RWPE2 (cell line): ENCODE data around the gene SHANK3.

ENCODE experiments used
- ATAC-seq: fragments of 200-7000 bp; cut with Tn5 transposase; 3 replicates; pipeline ENCODE4 v1.9.1; 2021; ENCODE audit warnings: low read depth
- DNase-seq: peaks from one replicate; pipeline ENCODE4 v3.0.0-alpha.2; 2020; ENCODE audit warnings: low spot score
- H3K27ac ChIP-seq: fragments of 450-650 bp; 2 replicates; pipeline ENCODE4 v1.5.1; 2017; ENCODE audit warnings: mild to moderate bottlenecking; ENCODE audit not compliant: poor library complexity, severe bottlenecking
- H3K27me3 ChIP-seq: fragments of 250-450 bp; sonication (Bioruptor Pico); 2 replicates; pipeline ENCODE4 v1.5.1; 2021; ENCODE audit warnings: mild to moderate bottlenecking, moderate library complexity; ENCODE audit not compliant: insufficient read depth, poor library complexity, severe bottlenecking
- H3K36me3 ChIP-seq: fragments of 250-450 bp; sonication (Bioruptor Pico); 2 replicates; pipeline ENCODE4 v1.5.1; 2020; ENCODE audit warnings: low read depth, mild to moderate bottlenecking, moderate library complexity
- H3K4me1 ChIP-seq: fragments of 250-450 bp; sonication (Bioruptor Pico); 2 replicates; pipeline ENCODE4 v1.5.1; 2021; ENCODE audit warnings: mild to moderate bottlenecking, moderate library complexity; ENCODE audit not compliant: insufficient read depth, poor library complexity, severe bottlenecking
- H3K4me3 ChIP-seq: fragments of 250-450 bp; sonication (Bioruptor Pico); 2 replicates; pipeline ENCODE4 v1.5.1; 2021; ENCODE audit warnings: mild to moderate bottlenecking, moderate library complexity; ENCODE audit not compliant: severe bottlenecking
- H3K9me3 ChIP-seq: fragments of 250-450 bp; sonication (Bioruptor Pico); 2 replicates; pipeline ENCODE4 v1.5.1; 2021; ENCODE audit warnings: mild to moderate bottlenecking, moderate library complexity; ENCODE audit not compliant: severe bottlenecking
- TF ChIP-seq, protein P1 (sequence below): fragments of 450-650 bp; IDR thresholded peaks from one replicate; pipeline ENCODE4 v1.5.1; 2017; ENCODE audit warnings: mild to moderate bottlenecking, moderate library complexity; ENCODE audit not compliant: poor library complexity, severe bottlenecking

SHANK3 gene

DNA sequence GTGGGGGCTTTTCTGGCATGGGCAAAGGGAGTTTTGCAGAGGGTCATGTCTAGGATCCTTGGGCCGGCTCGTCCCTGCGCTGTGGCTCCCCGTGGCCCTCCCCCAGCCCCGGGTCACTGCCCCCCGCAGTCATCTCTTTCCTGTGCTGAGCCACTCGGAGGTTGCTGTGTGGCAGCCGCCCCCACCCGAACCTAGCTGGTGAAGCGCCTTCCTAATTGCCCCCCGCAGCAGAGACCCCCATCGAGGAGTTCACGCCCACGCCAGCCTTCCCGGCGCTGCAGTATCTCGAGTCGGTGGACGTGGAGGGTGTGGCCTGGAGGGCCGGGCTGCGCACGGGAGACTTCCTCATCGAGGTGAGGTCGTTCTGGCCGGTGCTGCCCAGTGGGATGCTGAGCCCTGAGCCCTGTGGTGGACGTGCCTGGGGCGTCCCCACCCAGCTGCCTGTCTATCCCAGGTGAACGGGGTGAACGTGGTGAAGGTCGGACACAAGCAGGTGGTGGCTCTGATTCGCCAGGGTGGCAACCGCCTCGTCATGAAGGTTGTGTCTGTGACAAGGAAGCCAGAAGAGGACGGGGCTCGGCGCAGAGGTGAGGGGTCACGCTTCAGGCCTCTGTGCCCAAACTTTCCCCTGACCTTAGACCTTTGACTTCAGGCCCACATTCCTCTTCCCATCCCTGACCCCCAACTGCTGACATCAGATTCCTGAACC, 32.0 kb downstream of the SHANK3 start:
- H3K9me3 ChIP-seq = no peaks in the 10 kb centered on the region
- TF ChIP-seq, protein P1, sequence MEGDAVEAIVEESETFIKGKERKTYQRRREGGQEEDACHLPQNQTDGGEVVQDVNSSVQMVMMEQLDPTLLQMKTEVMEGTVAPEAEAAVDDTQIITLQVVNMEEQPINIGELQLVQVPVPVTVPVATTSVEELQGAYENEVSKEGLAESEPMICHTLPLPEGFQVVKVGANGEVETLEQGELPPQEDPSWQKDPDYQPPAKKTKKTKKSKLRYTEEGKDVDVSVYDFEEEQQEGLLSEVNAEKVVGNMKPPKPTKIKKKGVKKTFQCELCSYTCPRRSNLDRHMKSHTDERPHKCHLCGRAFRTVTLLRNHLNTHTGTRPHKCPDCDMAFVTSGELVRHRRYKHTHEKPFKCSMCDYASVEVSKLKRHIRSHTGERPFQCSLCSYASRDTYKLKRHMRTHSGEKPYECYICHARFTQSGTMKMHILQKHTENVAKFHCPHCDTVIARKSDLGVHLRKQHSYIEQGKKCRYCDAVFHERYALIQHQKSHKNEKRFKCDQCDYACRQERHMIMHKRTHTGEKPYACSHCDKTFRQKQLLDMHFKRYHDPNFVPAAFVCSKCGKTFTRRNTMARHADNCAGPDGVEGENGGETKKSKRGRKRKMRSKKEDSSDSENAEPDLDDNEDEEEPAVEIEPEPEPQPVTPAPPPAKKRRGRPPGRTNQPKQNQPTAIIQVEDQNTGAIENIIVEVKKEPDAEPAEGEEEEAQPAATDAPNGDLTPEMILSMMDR = no peak
- H3K36me3 ChIP-seq = no peaks in the 10 kb centered on the region; the same call in 1 of the 2 replicates
- no peak overlapping the region for H3K27ac ChIP-seq
- no peak overlapping the region for H3K4me3 ChIP-seq
- DNase-seq (peak; percentile 46), ATAC-seq (no peak)
- no peaks in the 10 kb centered on the region for H3K27me3 ChIP-seq
- no peaks in the 10 kb centered on the region for H3K4me1 ChIP-seq

DNA sequence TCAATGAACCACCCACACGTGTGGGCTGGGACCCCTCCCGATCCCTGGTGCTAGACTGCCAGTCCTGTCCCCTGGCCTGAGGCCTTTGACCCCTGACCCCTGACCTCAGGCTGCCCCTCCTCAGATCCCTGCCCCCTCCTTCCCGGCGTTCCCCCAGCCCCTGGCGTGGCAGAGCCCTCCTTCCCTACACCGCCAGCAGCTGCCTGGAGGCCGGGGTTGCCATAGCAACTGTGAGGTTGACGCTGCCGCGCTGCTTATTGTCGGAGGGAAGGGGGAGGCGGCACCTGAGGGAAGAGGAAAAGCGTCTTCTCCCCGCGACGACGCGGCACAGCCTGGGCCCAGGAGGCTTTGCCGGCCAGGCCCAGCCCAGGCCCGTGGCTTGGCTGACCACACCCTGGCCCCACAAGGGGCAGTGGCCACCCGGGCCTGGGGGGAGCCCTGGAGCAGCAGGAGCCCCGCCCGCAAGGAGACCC, 32.6 kb downstream of the SHANK3 start:
- DNase-seq = peak; percentile 42
- no peak for ATAC-seq
- no peak overlapping the region for H3K27ac ChIP-seq
- H3K4me1 ChIP-seq = no peaks in the 10 kb centered on the region
- TF ChIP-seq, protein P1 = no peak
- H3K4me3 ChIP-seq = no peak overlapping the region
- H3K27me3 ChIP-seq = no peaks in the 10 kb centered on the region
- H3K9me3 ChIP-seq = no peaks in the 10 kb centered on the region
- H3K36me3 ChIP-seq = no peaks in the 10 kb centered on the region; the same call in 1 of the 2 replicates

DNA sequence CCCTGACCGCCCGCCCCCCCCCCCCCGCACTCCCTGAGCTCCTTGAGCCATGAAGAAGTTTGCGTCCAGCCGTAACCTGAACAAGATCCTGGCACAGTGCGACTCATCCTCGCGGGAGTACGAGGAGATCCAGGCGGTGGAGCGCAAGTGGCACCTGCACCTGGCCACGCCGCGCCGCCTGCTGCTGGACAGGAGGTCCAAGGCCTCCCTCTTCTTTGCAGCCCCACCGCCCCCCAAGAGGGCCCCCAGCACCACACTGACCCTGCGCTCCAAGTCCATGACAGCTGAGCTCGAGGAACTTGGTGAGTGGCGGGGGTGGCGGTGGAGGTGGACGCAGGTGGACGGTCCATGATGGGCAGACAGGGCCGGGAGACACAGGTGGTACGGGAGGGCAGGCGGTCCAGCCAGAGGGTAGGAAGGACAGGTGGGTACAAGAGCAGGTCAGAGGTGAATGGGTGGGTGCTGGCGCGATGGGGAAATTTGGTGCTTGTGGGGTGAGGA, 33.3 kb downstream of the SHANK3 start:
- Histone ChIP-seq H3K9me3 (no peaks in the 10 kb centered on the region), H3K27me3 (no peaks in the 10 kb centered on the region), H3K36me3 (no peaks in the 10 kb centered on the region; the same call in 1 of the 2 replicates), H3K4me1 (no peaks in the 10 kb centered on the region), H3K4me3 (no peak overlapping the region), H3K27ac (no peak overlapping the region)
- TF ChIP-seq, protein P1 = no peak
- ATAC-seq = no peak
- peak; percentile 38 for DNase-seq

DNA sequence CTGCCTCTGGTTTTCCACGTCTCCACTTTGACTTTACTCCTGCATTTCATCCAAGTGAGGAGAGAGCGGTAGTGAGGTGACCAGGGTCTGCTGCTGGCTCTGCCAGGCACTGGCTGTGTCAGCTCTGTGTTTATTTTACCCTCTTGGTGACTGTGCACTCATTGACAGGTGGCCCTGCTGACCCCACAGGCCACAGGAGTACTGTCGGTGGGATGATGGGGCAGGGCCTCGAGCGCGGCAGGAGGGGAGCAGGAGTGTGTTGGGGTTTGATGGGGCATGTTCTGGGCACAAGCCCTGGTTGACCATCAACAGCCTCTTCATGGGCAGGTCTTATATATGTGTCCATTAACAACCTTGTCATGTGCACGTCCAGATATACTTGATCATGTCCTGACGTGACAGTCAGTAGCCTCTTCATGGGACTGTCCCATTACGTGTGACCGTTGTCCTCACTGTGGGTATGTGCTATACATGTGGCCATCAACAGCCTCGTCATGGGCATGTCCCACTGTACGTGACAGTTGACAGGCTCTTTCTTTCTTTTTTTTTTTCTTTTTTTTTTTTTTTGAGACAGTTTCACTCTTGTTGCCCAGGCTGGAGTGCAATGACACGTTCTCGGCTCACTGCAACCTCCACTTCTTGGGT, 34.0 kb downstream of the SHANK3 start:
- Histone ChIP-seq H3K9me3 (no peaks in the 10 kb centered on the region), H3K4me3 (no peak overlapping the region), H3K4me1 (no peaks in the 10 kb centered on the region), H3K27ac (no peak overlapping the region), H3K27me3 (no peaks in the 10 kb centered on the region), H3K36me3 (no peaks in the 10 kb centered on the region; the same call in 1 of the 2 replicates)
- ATAC-seq (no peak), DNase-seq (peak; percentile 42)
- TF ChIP-seq, protein P1 = no peak
